ENCODE data around the gene KIF17. TPM values are rescaled to one million over a fixed set of nuclear protein-coding genes. Genes with fewer than 3 reads are reported as not detected.

KIF17 gene
- 1.7 and 2.1 TPM in 2 replicates for total RNA-seq

DNA sequence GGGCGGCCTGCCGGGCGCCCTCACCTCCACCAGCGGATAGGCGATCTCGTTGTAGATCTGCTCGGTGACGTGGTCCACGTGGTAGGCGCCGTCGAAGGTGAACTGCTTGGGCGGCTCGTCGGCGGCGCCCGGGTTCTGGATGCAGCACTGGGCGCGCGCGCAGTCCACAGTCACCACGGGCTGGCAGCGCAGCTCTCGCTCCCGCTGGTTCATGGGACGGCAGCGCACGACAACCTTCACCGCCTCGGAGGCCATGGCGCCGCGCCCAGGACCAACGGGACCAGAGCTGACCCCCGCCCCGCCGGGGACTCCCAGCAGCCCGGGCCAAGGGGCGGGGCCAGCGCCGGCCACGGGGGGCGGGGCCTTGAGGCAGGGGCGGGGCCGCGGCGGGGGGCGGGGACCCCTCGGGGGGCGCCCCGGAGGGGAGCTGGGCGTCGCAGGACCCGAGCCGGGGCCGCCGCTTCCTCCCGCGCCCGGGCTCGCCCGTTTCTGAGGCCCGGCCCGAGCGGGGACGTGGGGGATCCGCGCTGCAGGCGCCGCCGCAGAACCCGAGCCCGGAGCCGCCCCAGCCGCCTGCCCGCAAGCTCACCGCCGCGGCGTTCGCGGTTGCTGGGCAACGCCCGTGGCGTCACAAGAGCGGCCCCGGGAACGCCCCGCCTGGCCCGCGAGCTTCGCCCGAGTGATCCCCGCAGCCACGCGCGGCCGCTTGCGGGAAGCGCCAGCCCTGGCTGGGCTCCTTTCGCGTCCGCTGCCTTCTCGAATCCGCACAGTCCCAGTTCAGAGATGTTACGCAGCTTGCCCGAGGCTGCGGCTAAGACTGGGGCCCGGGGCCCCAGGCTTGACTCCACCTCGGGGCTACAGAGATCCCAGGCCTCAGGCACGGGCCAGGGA, at the start of gene KIF17:
Gene KIF17 (minus strand): TSS at position 556 of the 891 bp plus-strand sequence. CDS start 301 bp downstream, at position 255.

DNA sequence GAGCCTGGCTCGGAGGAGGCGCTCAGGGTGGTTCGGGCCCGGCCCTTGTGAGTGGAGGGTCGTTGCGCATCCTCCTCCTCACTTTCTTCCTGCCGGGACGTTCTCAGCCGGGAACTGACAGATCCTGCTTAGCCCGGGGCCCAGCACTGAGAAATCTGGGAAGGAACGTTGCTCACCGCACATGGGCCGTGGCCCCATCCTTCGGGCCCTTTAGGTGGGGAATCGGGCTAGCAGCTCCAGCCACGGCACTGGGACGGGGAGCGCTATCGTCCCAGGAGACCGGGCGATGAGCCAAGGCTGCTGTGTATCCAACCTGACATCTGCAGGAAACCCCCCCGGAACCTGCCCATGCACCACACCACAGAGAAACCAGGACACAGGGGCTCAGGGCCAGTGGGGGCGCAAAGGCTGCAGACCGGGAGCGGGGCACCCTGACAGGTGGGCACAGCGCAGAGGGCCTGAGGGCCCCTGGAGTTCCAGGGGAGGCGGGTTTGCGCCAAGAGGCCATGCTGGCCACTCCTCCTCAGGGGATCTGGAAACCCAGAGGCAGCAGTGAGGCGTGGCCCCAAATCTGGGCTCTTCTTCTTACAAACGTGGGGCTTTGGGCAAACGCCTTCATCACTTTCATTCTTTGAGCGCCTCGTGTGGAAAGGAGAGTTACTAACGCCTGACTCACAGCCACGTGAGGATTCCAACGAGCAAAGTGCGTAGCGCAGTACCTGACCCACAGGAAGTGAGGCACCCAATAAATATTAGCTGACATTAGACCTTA, 15.0 kb upstream of the KIF17 start, which contains the start of gene SH2D5:
Gene SH2D5 (minus strand): TSS at position 116 of the 772 bp plus-strand sequence. CDS start 4,659 bp downstream, outside the sequence.

DNA sequence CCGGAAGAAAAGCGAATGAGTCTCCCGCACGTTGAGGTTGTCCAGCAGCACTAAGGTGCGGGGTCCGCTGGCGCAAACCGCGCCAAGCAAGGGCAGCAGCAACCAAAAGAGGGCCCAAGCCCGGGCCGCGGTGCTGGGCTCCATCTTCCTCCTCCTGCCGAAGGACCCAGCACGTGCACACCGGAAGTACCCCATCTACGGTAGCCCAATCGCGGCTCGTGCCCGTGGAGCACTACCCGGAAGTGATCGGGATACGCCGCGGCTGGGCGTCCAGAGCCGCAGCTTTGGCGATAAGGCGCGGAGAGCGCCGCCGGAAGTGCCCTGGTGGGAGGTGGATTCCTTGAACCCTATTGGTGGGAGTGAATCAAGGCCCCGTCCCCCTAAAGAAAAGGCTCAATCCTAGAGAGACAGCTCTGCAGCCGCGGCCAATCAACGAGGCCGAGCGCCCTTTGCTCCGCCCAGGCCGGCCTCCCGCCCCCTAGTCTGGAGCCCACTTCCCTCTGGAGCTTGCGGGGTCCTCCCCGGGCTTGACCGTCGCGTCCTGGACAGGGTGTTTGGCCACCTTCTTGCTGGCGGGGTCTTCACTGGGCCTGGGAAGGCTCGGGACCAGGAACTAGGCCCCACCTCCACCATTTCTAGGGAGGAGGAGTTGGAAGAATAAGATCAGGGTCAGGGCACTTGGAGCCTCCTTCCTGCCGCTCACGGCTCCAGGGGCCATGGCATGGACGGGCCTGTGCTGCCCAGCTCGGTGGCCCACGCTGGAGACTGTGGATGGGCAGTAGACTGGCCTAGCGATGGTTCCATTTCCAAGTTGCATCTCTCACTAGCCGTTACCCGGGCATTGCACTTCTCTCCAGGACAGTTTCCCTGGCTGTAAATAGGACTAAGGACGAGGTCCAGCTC, 56.3 kb downstream of the KIF17 start, which contains the start of gene DDOST:
Gene DDOST (minus strand): TSS at position 163 of the 903 bp plus-strand sequence. CDS start 19 bp downstream, at position 144.

DNA sequence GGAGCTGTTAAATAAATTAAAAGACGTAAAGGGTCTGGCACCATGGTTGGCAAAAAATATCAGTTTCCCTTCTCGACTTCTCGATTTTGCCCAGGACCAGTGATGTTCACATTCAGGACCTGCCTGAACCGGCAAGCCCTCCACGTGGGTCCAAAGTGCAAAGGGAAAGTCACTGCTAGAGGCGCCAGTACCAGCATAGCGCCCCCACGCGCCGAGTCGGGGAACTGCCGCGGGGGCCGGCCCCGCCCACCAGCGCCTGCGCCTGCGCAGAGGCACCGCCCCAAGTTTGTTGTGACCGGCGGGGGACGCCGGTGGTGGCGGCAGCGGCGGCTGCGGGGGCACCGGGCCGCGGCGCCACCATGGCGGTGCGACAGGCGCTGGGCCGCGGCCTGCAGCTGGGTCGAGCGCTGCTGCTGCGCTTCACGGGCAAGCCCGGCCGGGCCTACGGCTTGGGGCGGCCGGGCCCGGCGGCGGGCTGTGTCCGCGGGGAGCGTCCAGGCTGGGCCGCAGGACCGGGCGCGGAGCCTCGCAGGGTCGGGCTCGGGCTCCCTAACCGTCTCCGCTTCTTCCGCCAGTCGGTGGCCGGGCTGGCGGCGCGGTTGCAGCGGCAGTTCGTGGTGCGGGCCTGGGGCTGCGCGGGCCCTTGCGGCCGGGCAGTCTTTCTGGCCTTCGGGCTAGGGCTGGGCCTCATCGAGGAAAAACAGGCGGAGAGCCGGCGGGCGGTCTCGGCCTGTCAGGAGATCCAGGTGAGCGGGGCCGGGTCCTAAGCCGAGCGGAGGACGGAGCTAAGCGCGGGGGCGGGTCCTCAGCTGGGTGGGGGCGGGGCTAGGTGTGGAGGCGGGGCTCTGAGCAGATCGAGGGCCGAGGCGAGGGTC, 84.4 kb downstream of the KIF17 start, which contains the start of gene PINK1:
Gene PINK1 (plus strand): TSS at position 269 of the 875 bp plus-strand sequence. CDS start 91 bp downstream, at position 360.

Other genes starting within 250 kb of the KIF17 start
- 6.9 and 7.2 TPM in 2 replicates for gene CAMK2N1, start 231.8 kb downstream of the KIF17 start, total RNA-seq
- gene MUL1, start 209.9 kb downstream of the KIF17 start, total RNA-seq, result 29.7 and 31.3 TPM in 2 replicates
- gene FAM43B, start 165.4 kb downstream of the KIF17 start, total RNA-seq, result not detected in 2 replicates
- 0.68 and 0.71 TPM in 2 replicates for gene CDA, start 128.9 kb downstream of the KIF17 start, total RNA-seq
- gene PINK1, start 84.5 kb downstream of the KIF17 start, total RNA-seq, result 50.2 and 60.7 TPM in 2 replicates
- 236 and 441 TPM in 2 replicates for gene DDOST, start 56.6 kb downstream of the KIF17 start, total RNA-seq
- 39.8 and 51.6 TPM in 2 replicates for gene SH2D5, start 14.7 kb upstream of the KIF17 start, total RNA-seq
- gene HP1BP3, start 69.3 kb upstream of the KIF17 start, total RNA-seq, result 155 and 205 TPM in 2 replicates

All from nasal cavity respiratory epithelium epithelial cell of viscerocranial mucosa (primary cell).